ENCODE results near the gene DPF3. TPM values are rescaled to one million over a fixed set of nuclear protein-coding genes. Genes with fewer than 3 reads are reported as not detected.

DPF3 gene
- total RNA-seq, 2 experiments from 2014 or later, result 3.8 to 4.1 TPM

DNA sequence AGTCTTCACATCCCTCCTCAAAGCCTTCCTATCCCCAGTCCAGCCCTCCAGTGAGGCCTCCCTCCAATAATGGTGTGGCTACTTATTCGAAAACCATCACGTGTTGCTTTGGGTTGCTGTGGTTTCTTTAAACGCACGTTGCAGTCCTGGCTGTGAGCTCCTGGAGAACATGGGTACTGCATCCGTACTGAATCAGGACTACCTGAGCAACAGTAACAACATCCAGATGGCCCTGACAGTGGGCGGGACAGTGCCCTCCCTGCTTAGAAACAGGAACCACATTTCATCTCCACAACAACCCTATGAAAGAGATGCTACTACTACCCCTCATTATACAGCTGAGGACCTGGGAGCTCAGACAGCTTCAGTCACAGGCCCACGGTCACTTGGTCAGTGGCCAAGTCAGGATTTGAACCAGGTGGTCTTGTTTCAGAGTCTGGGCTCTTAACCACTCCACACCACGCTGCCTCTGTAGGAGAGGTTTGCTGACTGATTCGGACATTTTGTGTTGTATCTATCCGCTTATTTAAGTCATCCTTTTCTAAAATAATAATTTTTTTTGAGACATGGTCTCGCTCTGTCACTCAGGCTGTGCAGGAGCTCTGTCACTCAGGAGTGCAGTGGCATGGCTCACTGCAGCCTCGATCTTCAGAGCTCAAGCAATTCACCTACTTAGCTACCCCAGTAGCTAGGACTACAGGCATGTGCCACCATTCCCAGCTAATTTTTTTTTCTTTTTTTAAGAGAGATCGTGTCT, 104.8 kb downstream of the DPF3 start:
- DNase-seq, result no peak
- Mint-ChIP-seq H3K9me3 (no peaks in the 10 kb centered on the region), H3K4me3 (no peak overlapping the region), H3K27me3 (peaks cover 6% of the 10 kb centered on the region), H3K27ac (no peak overlapping the region), H3K4me1 (peaks cover 11% of the 10 kb centered on the region), H3K36me3 (no peaks in the 10 kb centered on the region)
- POLR2A ChIA-PET, result no interaction called here
- ATAC-seq (ENCODE audit: low read depth), result no peak

- POLR2A ChIA-PET, result no interaction called here
- Mint-ChIP-seq H3K4me1 (peaks cover 12% of the 10 kb centered on the region), H3K36me3 (no peaks in the 10 kb centered on the region), H3K27me3 (peaks cover 2% of the 10 kb centered on the region), H3K4me3 (no peak overlapping the region), H3K9me3 (no peaks in the 10 kb centered on the region), H3K27ac (peak overlapping the region; percentile 9)
- no peak for DNase-seq
- no peak for ATAC-seq (ENCODE audit: low read depth)
These were observed 105.6 kb downstream of the DPF3 start for GRCh38 chr14:72788255-72788654.

- Mint-ChIP-seq H3K4me1 (peaks cover 14% of the 10 kb centered on the region), H3K27me3 (no peaks in the 10 kb centered on the region), H3K27ac (peak overlapping the region; percentile 9), H3K9me3 (no peaks in the 10 kb centered on the region), H3K4me3 (no peak overlapping the region), H3K36me3 (peaks cover 4% of the 10 kb centered on the region)
- no peak for DNase-seq
- POLR2A ChIA-PET, result no interaction called here
- no peak for ATAC-seq (ENCODE audit: low read depth)
These were observed 106.1 kb downstream of the DPF3 start for GRCh38 chr14:72787841-72788240.

- no peak for DNase-seq
- peaks cover 14% of the 10 kb centered on the region for H3K4me1 Mint-ChIP-seq
- no peak overlapping the region for H3K4me3 Mint-ChIP-seq
- H3K27ac Mint-ChIP-seq, result no peak overlapping the region
- H3K27me3 Mint-ChIP-seq, result no peaks in the 10 kb centered on the region
- H3K9me3 Mint-ChIP-seq, result no peaks in the 10 kb centered on the region
- POLR2A ChIA-PET, result no interaction called here
- ATAC-seq (ENCODE audit: low read depth), result no peak
- H3K36me3 Mint-ChIP-seq, result peaks cover 5% of the 10 kb centered on the region
These were observed 107.2 kb downstream of the DPF3 start for GRCh38 chr14:72786378-72787350.

- Mint-ChIP-seq H3K4me3 (no peak overlapping the region), H3K27ac (no peak overlapping the region), H3K9me3 (peaks cover under 1% of the 10 kb centered on the region), H3K36me3 (peaks cover 13% of the 10 kb centered on the region), H3K4me1 (peaks cover 8% of the 10 kb centered on the region), H3K27me3 (no peaks in the 10 kb centered on the region)
- no peak for ATAC-seq (ENCODE audit: low read depth)
- POLR2A ChIA-PET, result no interaction called here
- DNase-seq, result no peak
These were observed 110.2 kb downstream of the DPF3 start for GRCh38 chr14:72783741-72784140.

DNA sequence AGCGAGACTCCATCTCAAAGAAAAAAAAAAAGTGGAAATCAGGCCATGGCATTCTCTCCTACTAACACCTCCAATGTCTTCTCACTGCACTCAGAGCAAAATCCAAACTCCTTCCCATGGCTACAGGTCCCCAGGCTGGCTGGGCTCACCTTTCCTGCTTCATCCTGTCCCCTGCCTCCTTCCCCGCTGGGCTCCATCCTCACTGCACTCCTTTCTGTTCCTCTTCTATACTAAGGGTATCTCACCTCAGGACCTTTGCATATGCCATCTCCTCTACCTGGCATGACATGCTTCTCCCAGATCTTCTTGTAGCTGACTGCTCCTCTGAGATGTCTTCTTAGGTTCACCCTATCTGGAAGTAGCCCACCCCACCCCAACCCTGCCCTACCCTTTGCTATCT, 111.1 kb downstream of the DPF3 start:
- POLR2A ChIA-PET, result no interaction called here
- DNase-seq (no peak), ATAC-seq (ENCODE audit: low read depth) (no peak)
- Mint-ChIP-seq H3K27me3 (no peaks in the 10 kb centered on the region), H3K36me3 (peaks cover 13% of the 10 kb centered on the region), H3K9me3 (peaks cover 1% of the 10 kb centered on the region), H3K4me3 (no peak overlapping the region), H3K4me1 (peaks cover 5% of the 10 kb centered on the region), H3K27ac (no peak overlapping the region)

DNA sequence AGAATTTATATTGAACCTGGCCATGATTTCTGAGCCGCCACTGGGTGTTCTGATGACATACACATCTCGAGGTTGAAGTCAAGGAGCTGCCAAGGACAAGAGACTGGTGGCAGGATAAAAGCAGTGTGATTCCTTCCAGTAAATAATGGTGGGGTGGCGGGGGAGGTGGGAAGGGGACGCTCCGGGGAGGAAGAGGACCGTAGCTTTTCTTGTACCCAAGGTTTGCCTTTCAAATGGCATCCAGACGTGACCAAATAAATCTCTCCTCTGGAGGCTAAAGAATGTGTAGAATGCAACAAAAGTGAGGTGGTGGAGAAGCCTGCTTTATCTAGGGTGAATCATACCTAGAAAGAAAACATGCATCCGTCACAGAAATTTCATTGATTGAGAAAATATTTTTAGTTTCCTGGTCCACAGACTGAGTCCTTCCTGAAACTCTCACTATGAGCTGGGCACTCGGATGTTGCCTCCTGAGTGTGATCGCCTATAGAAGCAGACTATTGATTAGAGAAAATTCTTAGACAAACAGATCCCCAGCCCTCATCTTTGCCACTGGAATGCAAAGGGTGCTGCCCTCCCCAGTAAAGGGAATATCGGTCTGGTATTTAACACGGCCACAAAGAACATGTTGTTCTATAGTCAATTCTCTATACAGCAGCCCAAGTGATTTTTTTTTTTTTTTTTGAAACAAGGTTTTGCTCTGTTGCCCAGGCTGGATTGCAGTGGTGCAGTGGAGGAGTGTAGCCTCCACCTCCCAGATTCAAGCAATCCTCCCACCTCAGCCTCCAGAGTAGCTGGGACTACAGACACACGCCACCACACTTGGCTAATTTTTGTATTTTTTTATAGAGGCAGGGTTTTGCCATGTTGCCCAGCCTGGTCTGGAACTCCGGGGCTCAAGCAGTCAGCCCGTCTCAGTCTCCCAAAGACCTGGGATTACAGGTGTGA, 112.1 kb downstream of the DPF3 start:
- DNase-seq, result no peak
- Mint-ChIP-seq H3K36me3 (peaks cover 21% of the 10 kb centered on the region), H3K4me1 (peaks cover 9% of the 10 kb centered on the region), H3K9me3 (peaks cover 9% of the 10 kb centered on the region), H3K4me3 (no peak overlapping the region), H3K27ac (no peak overlapping the region), H3K27me3 (no peaks in the 10 kb centered on the region)
- POLR2A ChIA-PET, result no interaction called here
- no peak for ATAC-seq (ENCODE audit: low read depth)

DNA sequence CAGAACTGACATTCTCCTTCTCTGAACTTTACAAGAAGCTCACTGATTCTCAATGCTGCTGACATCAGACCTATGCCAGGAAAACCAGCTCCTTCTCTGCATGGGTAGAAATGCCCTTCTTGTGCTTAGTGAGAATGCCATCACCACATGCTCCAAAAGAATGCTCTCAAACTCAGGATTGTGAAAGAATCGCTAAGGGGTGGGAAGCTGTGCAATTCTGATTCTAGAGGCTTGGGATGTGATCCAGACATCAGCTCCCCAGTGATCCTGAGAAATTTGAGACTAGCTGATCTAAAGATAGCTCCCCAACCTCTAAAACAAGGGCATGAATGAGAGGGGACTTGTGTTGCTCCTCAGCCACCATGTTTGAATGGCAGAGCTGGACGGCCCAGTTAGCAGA, 113.2 kb downstream of the DPF3 start:
- no peak for DNase-seq
- Mint-ChIP-seq H3K27me3 (peaks cover 3% of the 10 kb centered on the region), H3K4me1 (peaks cover 13% of the 10 kb centered on the region), H3K27ac (no peak overlapping the region), H3K4me3 (no peak overlapping the region), H3K36me3 (peaks cover 22% of the 10 kb centered on the region), H3K9me3 (peaks cover 9% of the 10 kb centered on the region)
- no peak for ATAC-seq (ENCODE audit: low read depth)
- POLR2A ChIA-PET, result no interaction called here

GRCh38 chr14:72779679-72780078, 114.2 kb downstream of the DPF3 start:
- DNase-seq, result no peak
- Mint-ChIP-seq H3K4me1 (peaks cover 13% of the 10 kb centered on the region), H3K36me3 (peaks cover 22% of the 10 kb centered on the region), H3K27ac (no peak overlapping the region), H3K27me3 (peaks cover 8% of the 10 kb centered on the region), H3K4me3 (no peak overlapping the region), H3K9me3 (peaks cover 11% of the 10 kb centered on the region)
- POLR2A ChIA-PET, result no interaction called here
- no peak for ATAC-seq (ENCODE audit: low read depth)

- ATAC-seq (ENCODE audit: low read depth) (no peak), DNase-seq (no peak)
- Mint-ChIP-seq H3K36me3 (peaks cover 17% of the 10 kb centered on the region), H3K9me3 (peaks cover 11% of the 10 kb centered on the region), H3K27me3 (peaks cover 8% of the 10 kb centered on the region), H3K27ac (no peak overlapping the region), H3K4me3 (no peak overlapping the region), H3K4me1 (peaks cover 10% of the 10 kb centered on the region)
- POLR2A ChIA-PET, result no interaction called here
These were observed 116.3 kb downstream of the DPF3 start for GRCh38 chr14:72777636-72778035.

GRCh38 chr14:72776701-72777261, 117.1 kb downstream of the DPF3 start:
- no peak overlapping the region for H3K4me3 Mint-ChIP-seq
- peaks cover 10% of the 10 kb centered on the region for H3K4me1 Mint-ChIP-seq
- peaks cover 17% of the 10 kb centered on the region for H3K36me3 Mint-ChIP-seq
- H3K27me3 Mint-ChIP-seq, result peaks cover 8% of the 10 kb centered on the region
- POLR2A ChIA-PET, result no interaction called here
- DNase-seq (no peak), ATAC-seq (ENCODE audit: low read depth) (no peak)
- no peak overlapping the region for H3K27ac Mint-ChIP-seq
- H3K9me3 Mint-ChIP-seq, result peaks cover 13% of the 10 kb centered on the region

- no peak for DNase-seq
- Mint-ChIP-seq H3K9me3 (peaks cover 13% of the 10 kb centered on the region), H3K27ac (no peak overlapping the region), H3K4me3 (no peak overlapping the region), H3K36me3 (peaks cover 17% of the 10 kb centered on the region), H3K27me3 (peaks cover 8% of the 10 kb centered on the region), H3K4me1 (peaks cover 10% of the 10 kb centered on the region)
- POLR2A ChIA-PET, result no interaction called here
- ATAC-seq (ENCODE audit: low read depth), result no peak
These were observed 117.9 kb downstream of the DPF3 start for GRCh38 chr14:72775923-72776554.

All from activated naive CD8-positive, alpha-beta T cell treated with anti-CD3 and anti-CD28 coated beads, Interleukin-2, amount 10 ng/mL, durations not matched to agents 7 days and 5 days (primary cell).